Breast epithelium (tissue), 4 donors: Measurements from ENCODE around the gene FOXD4L3. TPM values are rescaled to one million over a fixed set of nuclear protein-coding genes. Genes with fewer than 3 reads are reported as not detected.
"Not testable (repeated sequence)": the region's sequence is repeated elsewhere in the genome, so short reads cannot be mapped to it uniquely, and the experiment has no call there.

Experiments
- DNase-seq, 2 donors: peaks; one replicate each; pipeline ENCODE4 v3.0.0-alpha.2; 2019; ENCODE audit warnings: low spot score in 2 of 2
- H3K27ac ChIP-seq, 2 donors: fragments of 200-600 bp; sonication (generic) in 1 of 2; one replicate each; pipeline ENCODE4 v1.5.1; 2016 to 2019; ENCODE audit warnings: mild to moderate bottlenecking in 1 of 2
- H3K27me3 ChIP-seq, 2 donors: fragments of 200-600 bp; sonication (generic) in 1 of 2; one replicate each; pipeline versions ENCODE4 v1.5.1 to v1.6.0; 2017 to 2019; ENCODE audit warnings: control low read depth in 1 of 2, mild to moderate bottlenecking in 1 of 2
- H3K36me3 ChIP-seq: fragments of 200-600 bp; one replicate; pipeline ENCODE4 v1.5.1; 2019
- H3K4me1 ChIP-seq, 2 donors: fragments of 200-600 bp; sonication (generic); one replicate each; pipeline ENCODE4 v1.5.1; 2016 to 2019; ENCODE audit warnings: control low read depth in 1 of 2
- H3K4me3 ChIP-seq, 3 donors: fragments of 200-600 bp; sonication (generic); 1 replicate in 2 of 3; 2 replicates in 1 of 3; pipeline ENCODE4 v1.5.1; 2016 to 2019; ENCODE audit warnings: mild to moderate bottlenecking in 3 of 3, moderate library complexity in 2 of 3
- H3K9me3 ChIP-seq, 2 donors: fragments of 200-600 bp; sonication (generic) in 1 of 2; one replicate each; pipeline ENCODE4 v1.5.1; 2016 to 2019; ENCODE audit warnings: control low read depth in 1 of 2
- intact Hi-C: fragments of 100-400 bp; cut with DNase I; formaldehyde crosslinking; loops from one replicate; pipeline ENCODE4 v1.15.1; 2023; ENCODE audit warnings: low total_unique reads
- total RNA-seq, 3 donors: library from RNA; depleted of rRNA; stranded (reverse); fragments of >200 nt; gene quantifications; one replicate each; pipeline ENCODE4 v1.1.0, GENCODE V29; 2016

The FOXD4L3 gene
- total RNA-seq, 3 donors from 2014 or later = 0.15 TPM; not detected in 2

DNA sequence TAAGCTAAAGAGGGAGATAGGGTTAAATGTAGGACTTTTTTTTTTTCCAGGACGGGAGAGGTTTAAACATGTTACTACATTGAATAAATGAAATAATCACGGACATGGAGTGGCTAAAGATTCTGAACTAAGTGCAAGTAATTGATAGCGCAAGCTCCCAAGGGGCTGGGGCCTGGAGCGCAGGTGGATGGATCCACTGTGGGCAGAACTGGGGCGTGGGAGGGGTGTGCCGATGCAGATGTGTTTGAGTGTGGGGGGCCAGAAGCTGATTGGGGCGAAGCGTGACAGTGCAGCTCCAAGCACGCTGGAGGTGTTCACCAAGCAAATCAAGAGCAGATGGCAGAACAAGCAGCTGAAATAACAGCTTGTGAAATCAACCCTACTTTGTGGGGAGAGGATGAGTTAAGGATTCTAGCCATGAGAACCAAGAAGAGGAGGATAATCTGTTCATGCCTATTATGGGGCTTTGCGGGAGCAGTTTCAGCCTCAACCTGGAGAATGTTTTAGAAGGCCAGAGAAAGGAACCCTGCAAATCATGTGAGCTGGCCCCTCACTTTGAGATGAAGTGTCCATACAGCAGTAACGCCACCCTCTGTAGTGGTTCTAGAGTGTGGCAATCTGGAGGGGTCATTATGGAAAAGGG lies 28.0 kb downstream of the FOXD4L3 start:
- intact Hi-C loops, H3K27me3 ChIP-seq, H3K27ac ChIP-seq, H3K9me3 ChIP-seq, DNase-seq, H3K4me3 ChIP-seq, H3K4me1 ChIP-seq, H3K36me3 ChIP-seq: not testable (repeated sequence)

DNA sequence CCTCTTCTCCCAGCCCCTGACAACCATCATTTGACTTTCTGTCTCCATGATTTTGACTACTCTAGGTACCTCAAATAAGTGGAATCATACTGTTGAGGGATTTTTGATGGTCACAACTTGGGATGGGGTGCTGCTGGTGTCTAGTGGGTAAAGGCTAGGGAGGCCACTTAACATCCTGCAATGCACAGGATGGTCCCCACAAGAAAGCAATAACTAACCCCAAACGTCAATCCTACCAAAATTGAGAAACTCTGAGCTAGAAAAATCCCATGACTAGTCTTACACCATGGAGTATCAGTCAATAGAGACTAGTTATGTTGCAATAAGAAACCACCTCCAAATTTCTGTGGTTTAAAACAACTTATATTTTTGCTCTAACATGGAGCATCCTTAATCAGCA lies 29.5 kb downstream of the FOXD4L3 start:
- H3K4me1 ChIP-seq, DNase-seq, H3K27me3 ChIP-seq, H3K36me3 ChIP-seq, H3K4me3 ChIP-seq, intact Hi-C loops, H3K27ac ChIP-seq, H3K9me3 ChIP-seq: not testable (repeated sequence)

DNA sequence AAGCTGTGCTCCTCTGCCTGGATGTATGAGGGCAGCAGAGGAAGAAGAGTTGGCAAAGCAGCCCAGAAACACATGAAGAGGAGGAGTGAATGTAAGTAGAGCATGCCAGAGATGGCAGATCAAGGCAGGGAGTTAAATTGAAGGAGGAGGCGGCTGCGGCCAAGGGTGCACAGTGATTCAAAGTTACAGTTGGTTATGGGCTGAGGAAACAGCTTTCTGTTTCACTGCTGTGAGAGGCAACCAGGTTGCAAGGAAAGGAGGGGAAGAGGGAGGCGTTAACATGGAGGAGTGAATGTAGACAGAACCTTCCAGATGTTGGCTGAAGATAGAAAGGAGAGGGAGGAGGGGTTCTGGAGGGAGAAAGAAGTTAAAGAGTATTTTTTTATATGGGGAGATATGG lies 33.3 kb downstream of the FOXD4L3 start:
- H3K27me3 ChIP-seq, H3K36me3 ChIP-seq, H3K4me3 ChIP-seq, H3K4me1 ChIP-seq, H3K27ac ChIP-seq, DNase-seq, H3K9me3 ChIP-seq, intact Hi-C loops: not testable (repeated sequence)

DNA sequence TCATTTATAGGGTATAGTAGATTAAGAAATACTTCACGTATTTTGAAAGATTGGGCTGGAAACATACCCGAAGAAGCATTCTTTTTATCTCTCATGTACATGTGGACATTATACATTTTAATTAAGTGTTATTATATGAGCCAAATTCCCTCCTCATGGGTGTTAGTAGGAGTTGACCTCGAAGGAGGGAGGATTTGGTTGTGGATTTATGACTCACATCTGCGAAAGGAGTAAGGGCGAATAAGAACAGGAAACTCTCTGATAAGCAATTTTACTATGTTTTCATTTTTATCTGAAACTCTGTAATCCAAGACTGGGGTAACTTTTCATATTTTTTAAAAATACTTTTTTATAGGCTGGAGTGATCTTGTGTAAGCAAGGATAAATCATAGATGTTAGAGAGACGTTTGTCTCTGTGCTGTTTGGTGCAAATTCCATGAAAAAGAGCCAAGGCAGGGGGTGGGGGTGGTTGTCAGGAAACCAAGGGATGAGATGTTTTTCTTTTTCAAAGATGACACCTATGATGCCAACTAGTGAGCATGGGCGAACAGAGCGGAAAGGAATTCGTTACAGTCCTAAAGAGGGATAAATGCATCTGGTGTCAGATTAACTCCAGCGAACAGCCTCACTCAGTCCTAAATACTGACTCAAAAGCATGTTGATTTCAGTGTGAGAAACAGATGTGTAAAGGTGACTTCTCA lies 34.1 kb downstream of the FOXD4L3 start:
- H3K27ac ChIP-seq, intact Hi-C loops, DNase-seq, H3K36me3 ChIP-seq, H3K4me3 ChIP-seq, H3K4me1 ChIP-seq, H3K27me3 ChIP-seq, H3K9me3 ChIP-seq: not testable (repeated sequence)

DNA sequence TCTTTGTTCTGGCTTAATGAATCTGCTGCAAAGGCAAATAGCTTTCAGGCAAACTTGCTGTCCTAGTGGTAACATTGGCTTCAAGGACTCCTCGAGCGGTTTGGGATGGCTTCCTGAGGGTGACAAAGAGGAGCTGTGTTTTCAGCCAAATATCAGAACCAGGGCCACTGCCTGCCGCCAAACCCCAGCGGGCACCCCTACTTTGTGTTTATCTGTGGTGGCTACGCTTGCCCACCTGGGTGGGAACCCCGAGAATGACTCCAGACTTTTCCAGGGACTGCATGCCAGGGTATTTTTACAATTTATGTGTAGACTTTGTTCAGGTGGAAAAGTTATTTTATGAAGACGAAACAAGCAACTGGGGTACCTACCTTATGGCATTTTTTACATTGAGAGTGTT lies 35.3 kb downstream of the FOXD4L3 start:
- H3K27me3 ChIP-seq, H3K36me3 ChIP-seq, intact Hi-C loops, H3K27ac ChIP-seq, DNase-seq, H3K4me3 ChIP-seq, H3K4me1 ChIP-seq, H3K9me3 ChIP-seq: not testable (repeated sequence)

DNA sequence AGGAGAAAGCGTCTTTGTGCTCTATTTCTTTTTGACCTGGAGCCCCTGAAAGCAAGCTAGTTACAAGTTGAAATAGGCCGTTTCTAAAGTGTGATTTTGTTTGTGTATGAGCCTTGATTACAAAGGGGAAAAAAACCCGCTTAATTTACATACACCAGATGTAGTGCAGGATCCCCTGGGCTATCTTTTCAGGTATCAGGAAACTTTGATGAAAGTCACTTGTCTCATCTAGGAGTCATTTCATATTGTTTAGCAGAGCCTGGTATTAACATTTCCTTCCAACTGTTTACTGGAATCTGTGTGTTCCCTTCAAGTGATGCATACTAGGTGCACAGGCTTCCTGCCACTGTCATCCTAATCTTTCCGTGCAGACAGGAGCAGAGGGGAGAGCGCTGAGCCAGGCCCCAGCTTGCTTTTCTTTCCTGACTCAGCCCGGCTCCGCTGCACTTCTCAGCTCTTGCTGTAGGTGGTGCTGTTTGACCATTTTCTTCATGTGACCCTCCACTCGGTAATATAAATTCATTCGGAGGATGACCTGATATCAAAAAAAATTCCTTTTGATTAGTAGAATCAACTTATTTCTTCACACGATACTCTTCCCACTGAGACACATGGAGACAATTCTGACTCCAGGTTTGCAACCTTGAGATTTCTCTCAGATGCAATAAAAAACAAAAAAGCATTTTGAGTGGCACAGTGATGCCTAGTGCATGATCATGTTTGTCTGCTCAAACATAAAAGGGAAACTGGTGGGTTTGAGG lies 39.8 kb downstream of the FOXD4L3 start:
- H3K27ac ChIP-seq, H3K4me3 ChIP-seq, intact Hi-C loops, H3K9me3 ChIP-seq, H3K27me3 ChIP-seq, H3K36me3 ChIP-seq, DNase-seq, H3K4me1 ChIP-seq: not testable (repeated sequence)

DNA sequence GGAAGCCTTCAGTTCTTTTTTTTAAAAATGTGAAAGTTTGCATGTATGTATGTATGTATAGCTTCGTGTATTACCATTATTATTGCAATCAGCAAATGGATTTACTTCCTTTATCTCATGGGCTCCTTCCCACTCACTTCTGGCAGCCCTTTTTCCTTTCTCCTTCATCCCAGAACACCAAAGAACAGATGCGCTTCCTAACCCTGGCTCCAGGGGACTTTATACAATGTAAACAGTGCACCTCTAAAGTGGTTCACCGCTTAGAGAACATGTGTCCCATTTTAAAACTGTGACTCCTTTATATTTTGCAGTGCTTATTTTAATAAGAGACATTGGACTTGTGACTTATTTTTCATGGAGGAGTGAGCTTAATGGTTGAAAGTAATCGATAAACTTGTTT lies 40.6 kb downstream of the FOXD4L3 start:
- H3K36me3 ChIP-seq, intact Hi-C loops, H3K27me3 ChIP-seq, H3K27ac ChIP-seq, H3K4me1 ChIP-seq, DNase-seq, H3K9me3 ChIP-seq, H3K4me3 ChIP-seq: not testable (repeated sequence)

DNA sequence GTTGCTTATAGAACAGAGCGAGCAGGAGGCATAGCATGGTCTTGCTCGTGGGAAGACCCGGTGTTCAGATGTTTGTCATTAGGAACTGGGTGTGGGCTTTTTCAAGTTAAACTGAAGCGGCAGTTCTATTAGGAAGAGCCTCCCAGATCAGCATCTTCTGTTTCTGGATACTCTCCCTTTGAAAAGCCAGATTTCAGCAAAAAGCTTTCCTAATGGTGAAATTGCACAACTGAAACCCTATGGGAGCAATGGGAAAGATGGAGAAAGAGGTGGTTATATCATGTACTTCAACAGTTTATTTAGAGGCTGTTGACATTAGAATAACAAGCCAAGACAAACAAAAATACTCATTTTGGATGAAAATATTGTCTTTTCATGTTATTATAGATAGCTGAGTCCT lies 41.3 kb downstream of the FOXD4L3 start:
- H3K36me3 ChIP-seq, DNase-seq, H3K9me3 ChIP-seq, H3K4me3 ChIP-seq, H3K27ac ChIP-seq, H3K4me1 ChIP-seq, H3K27me3 ChIP-seq, intact Hi-C loops: not testable (repeated sequence)

DNA sequence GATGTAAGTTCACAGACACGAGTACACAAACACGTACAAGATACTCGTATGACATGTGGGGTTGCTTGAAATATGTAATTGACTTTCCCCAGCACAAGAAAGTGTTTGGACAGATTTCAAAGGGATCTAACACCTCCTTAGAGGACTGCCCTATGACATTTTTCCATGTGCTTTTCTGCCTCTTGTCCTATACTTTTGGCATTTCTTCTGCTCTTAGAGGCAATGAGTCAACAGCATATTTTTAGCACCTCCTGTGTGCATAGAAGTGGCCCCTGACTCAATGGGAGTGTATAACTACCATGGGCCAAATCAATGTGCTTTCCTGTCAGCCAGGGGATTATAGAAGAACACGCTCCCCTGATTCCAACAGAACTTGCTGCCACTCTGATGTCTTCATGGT lies 49.0 kb downstream of the FOXD4L3 start:
- H3K4me3 ChIP-seq, H3K4me1 ChIP-seq, H3K36me3 ChIP-seq, H3K27ac ChIP-seq, H3K27me3 ChIP-seq, intact Hi-C loops, DNase-seq, H3K9me3 ChIP-seq: not testable (repeated sequence)

Other genes starting within 250 kb of the FOXD4L3 start
- 10 to 100 TPM; 17.1 to 77.9 (median 50.5) TPM for gene ZNG1C, start 60.9 kb upstream of the FOXD4L3 start, total RNA-seq
- gene PGM5, start 53.7 kb downstream of the FOXD4L3 start, total RNA-seq = 10 to 100 TPM; 11.6 to 30.8 (median 22.2) TPM
- gene TMEM252, start 238.0 kb downstream of the FOXD4L3 start, total RNA-seq = not detected